Transverse colon (tissue), 4 donors: ENCODE data around the gene ATG4B.

Source experiments
- CTCF ChIP-seq, 5 experiments: fragments of 200-600 bp in 3 of 5; fragments of 450-650 bp in 2 of 5; sonication (generic) in 3 of 5; IDR thresholded peaks; 1 replicate in 2 of 5; 2 replicates in 3 of 5; pipeline ENCODE4 v1.5.1; 2016 to 2017; ENCODE audit warnings: antibody characterized with exemption in 5 of 5, inconsistent platforms in 3 of 5, mild to moderate bottlenecking in 2 of 5, moderate library complexity in 1 of 5
- EP300 ChIP-seq: sonication (generic); formaldehyde crosslinking; IDR thresholded peaks from one replicate; pipeline ENCODE4 v1.6.1; 2017; ENCODE audit warnings: antibody characterized with exemption, low read depth
- POLR2A ChIP-seq: fragments of 450-650 bp; IDR thresholded peaks from one replicate; pipeline ENCODE4 v1.6.1; 2016; ENCODE audit warnings: antibody characterized with exemption, mild to moderate bottlenecking, moderate library complexity
- POLR2AphosphoS5 ChIP-seq, 3 donors: sonication (generic); formaldehyde crosslinking; IDR thresholded peaks; one replicate each; pipeline ENCODE4 v1.6.1; 2016; ENCODE audit warnings: antibody characterized with exemption in 3 of 3

DNA sequence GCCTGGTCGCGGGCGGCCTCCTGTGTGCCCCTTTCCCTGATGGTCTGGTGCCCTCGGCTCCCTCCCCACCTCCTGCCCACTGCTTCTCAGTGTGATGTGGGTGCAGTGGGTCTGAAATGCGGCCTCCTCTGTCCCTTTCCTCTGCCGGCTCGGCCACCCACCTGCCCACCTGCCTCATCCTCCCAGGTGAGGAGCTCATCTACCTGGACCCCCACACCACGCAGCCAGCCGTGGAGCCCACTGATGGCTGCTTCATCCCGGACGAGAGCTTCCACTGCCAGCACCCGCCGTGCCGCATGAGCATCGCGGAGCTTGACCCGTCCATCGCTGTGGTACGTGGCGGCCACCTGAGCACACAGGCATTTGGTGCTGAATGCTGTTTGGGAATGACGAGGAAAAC, 30.9 kb downstream of the ATG4B start:
- TF ChIP-seq CTCF (IDR thresholded peaks at IDR 0.05) (no peak), POLR2A (no peak), POLR2AphosphoS5 (IDR thresholded peaks at IDR 0.05) (no peak), EP300 (no peak)
